Measurements from ENCODE around the gene GDI1. TPM values are rescaled to one million over a fixed set of nuclear protein-coding genes. Genes with fewer than 3 reads are reported as not detected.
A peak's percentile ranks its signal among the peaks of the same experiment; 100 is the strongest.

The GDI1 gene
- total and polyA plus RNA-seq, 9 of the 15 experiments (the other 6 are each of a cell fraction or from before 2014, with no cell fraction given) = 0.97 to 82.6 (median 37.5) TPM

DNA sequence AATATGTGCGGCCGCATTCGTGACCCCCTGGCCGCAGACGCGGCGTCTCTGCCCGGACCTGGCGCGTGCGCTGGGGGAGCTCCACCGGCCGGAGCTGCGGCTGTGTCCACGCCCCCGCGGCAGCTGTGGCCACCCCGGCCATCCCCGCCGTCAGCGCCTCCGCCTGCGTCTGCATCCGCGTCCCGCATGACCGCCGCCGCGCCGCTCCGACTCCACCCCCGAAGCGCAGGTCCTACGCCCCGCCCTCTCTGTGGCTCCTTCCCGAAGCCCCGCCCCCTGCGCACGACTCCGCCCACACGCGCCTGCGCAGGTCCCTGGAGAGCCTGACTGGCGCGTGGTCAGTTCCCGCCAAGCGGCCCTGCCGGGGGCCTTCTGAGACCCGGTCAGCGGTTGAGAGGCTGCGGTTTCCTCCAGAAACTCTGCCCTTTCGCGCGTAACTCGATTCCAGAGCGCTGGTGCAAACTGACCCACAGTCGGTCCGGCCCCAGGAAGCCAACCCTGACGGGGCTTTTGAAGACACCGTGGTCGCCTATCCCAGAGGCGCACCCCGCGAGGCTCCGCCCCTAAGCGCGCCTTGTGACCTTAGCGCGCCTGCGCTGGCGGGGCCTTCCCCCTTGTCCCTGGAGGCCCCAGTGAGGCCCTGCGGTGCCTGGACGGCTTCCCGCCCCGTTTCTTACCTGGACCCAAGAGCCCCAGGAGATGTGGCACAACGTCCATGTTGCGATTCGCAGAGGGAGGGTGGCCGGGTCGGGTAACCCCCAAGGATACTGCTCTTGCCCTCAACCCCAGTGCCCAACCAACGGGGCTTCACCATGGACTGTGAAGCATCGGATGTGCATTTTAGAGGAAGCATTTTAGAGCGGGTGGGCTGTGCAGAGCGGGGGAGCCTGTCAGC is 42.0 kb downstream of the GDI1 start, which contains the start of gene LAGE3 (continued):
- TF ChIP-seq, protein P1, sequence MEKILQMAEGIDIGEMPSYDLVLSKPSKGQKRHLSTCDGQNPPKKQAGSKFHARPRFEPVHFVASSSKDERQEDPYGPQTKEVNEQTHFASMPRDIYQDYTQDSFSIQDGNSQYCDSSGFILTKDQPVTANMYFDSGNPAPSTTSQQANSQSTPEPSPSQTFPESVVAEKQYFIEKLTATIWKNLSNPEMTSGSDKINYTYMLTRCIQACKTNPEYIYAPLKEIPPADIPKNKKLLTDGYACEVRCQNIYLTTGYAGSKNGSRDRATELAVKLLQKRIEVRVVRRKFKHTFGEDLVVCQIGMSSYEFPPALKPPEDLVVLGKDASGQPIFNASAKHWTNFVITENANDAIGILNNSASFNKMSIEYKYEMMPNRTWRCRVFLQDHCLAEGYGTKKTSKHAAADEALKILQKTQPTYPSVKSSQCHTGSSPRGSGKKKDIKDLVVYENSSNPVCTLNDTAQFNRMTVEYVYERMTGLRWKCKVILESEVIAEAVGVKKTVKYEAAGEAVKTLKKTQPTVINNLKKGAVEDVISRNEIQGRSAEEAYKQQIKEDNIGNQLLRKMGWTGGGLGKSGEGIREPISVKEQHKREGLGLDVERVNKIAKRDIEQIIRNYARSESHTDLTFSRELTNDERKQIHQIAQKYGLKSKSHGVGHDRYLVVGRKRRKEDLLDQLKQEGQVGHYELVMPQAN (IDR thresholded peaks at IDR 0.05; ENCODE audit: borderline replicate concordance) = no peak; the same call in 1 of the 2 replicates
- TF ChIP-seq ZNF140 (CRISPR knock-in tag; IDR thresholded peaks at IDR 0.05) = no peak
- TF ChIP-seq CSDE1 (IDR thresholded peaks at IDR 0.05) = no peak
- TF ChIP-seq, protein P2, sequence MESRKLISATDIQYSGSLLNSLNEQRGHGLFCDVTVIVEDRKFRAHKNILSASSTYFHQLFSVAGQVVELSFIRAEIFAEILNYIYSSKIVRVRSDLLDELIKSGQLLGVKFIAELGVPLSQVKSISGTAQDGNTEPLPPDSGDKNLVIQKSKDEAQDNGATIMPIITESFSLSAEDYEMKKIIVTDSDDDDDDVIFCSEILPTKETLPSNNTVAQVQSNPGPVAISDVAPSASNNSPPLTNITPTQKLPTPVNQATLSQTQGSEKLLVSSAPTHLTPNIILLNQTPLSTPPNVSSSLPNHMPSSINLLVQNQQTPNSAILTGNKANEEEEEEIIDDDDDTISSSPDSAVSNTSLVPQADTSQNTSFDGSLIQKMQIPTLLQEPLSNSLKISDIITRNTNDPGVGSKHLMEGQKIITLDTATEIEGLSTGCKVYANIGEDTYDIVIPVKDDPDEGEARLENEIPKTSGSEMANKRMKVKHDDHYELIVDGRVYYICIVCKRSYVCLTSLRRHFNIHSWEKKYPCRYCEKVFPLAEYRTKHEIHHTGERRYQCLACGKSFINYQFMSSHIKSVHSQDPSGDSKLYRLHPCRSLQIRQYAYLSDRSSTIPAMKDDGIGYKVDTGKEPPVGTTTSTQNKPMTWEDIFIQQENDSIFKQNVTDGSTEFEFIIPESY (CRISPR knock-in tag; IDR thresholded peaks at IDR 0.05) = no peak; the same call in 1 of the 2 replicates
- TF ChIP-seq, protein P3, sequence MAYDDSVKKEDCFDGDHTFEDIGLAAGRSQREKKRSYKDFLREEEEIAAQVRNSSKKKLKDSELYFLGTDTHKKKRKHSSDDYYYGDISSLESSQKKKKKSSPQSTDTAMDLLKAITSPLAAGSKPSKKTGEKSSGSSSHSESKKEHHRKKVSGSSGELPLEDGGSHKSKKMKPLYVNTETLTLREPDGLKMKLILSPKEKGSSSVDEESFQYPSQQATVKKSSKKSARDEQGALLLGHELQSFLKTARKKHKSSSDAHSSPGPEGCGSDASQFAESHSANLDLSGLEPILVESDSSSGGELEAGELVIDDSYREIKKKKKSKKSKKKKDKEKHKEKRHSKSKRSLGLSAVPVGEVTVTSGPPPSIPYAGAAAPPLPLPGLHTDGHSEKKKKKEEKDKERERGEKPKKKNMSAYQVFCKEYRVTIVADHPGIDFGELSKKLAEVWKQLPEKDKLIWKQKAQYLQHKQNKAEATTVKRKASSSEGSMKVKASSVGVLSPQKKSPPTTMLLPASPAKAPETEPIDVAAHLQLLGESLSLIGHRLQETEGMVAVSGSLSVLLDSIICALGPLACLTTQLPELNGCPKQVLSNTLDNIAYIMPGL (CRISPR knock-in tag; IDR thresholded peaks at IDR 0.05) = 0 out of 2 replicates have a peak, but pooled peaks have one; percentile 22
- no peak for TF ChIP-seq KDM4B (IDR thresholded peaks at IDR 0.05; ENCODE audit: borderline replicate concordance in 2 of 2, low read depth in 1 of 2)
- TF ChIP-seq ZNF699 (CRISPR knock-in tag; IDR thresholded peaks at IDR 0.05; ENCODE audit: insufficient replicate concordance) = no peak
- TF ChIP-seq STAG1 (CRISPR knock-in tag; IDR thresholded peaks at IDR 0.05; ENCODE audit: borderline replicate concordance) = no peak
- no peak for TF ChIP-seq NUFIP1 (IDR thresholded peaks at IDR 0.05; ENCODE audit: partially characterized antibody)
- TF ChIP-seq ZNF79 (CRISPR knock-in tag; IDR thresholded peaks at IDR 0.05; ENCODE audit: low read depth) = no peak
- TF ChIP-seq ZNF354B (CRISPR knock-in tag; IDR thresholded peaks at IDR 0.05) = no peak
- TF ChIP-seq SAFB2 (IDR thresholded peaks at IDR 0.05; ENCODE audit: borderline replicate concordance, low read depth, low read length, severe bottlenecking) = no peak
- TF ChIP-seq ZNF764 (CRISPR knock-in tag; IDR thresholded peaks at IDR 0.05; ENCODE audit: low read depth) = no peak
- TF ChIP-seq, protein P4, sequence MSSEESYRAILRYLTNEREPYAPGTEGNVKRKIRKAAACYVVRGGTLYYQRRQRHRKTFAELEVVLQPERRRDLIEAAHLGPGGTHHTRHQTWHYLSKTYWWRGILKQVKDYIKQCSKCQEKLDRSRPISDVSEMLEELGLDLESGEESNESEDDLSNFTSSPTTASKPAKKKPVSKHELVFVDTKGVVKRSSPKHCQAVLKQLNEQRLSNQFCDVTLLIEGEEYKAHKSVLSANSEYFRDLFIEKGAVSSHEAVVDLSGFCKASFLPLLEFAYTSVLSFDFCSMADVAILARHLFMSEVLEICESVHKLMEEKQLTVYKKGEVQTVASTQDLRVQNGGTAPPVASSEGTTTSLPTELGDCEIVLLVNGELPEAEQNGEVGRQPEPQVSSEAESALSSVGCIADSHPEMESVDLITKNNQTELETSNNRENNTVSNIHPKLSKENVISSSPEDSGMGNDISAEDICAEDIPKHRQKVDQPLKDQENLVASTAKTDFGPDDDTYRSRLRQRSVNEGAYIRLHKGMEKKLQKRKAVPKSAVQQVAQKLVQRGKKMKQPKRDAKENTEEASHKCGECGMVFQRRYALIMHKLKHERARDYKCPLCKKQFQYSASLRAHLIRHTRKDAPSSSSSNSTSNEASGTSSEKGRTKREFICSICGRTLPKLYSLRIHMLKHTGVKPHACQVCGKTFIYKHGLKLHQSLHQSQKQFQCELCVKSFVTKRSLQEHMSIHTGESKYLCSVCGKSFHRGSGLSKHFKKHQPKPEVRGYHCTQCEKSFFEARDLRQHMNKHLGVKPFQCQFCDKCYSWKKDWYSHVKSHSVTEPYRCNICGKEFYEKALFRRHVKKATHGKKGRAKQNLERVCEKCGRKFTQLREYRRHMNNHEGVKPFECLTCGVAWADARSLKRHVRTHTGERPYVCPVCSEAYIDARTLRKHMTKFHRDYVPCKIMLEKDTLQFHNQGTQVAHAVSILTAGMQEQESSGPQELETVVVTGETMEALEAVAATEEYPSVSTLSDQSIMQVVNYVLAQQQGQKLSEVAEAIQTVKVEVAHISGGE (CRISPR knock-in tag; IDR thresholded peaks at IDR 0.05) = no peak
- peak in 1 of 3 experiments; percentile 71 for TF ChIP-seq YY1 (IDR thresholded peaks at IDR 0.05; ENCODE audit: borderline replicate concordance in 1 of 3, control insufficient read depth in 1 of 3, extremely low read depth in 1 of 3, insufficient read depth in 3 of 3, insufficient read length in 1 of 3, insufficient replicate concordance in 2 of 3, low read depth in 1 of 3, low read length in 2 of 3)
